ENCODE measurements around the gene ENOX1. TPM values are rescaled to one million over a fixed set of nuclear protein-coding genes. Genes with fewer than 3 reads are reported as not detected.

Gene ENOX1
- total and polyA plus RNA-seq, 2 of the 8 experiments (the other 6 are each of a cell fraction or from before 2014, with no cell fraction given): 0.23 to 0.37 TPM

DNA sequence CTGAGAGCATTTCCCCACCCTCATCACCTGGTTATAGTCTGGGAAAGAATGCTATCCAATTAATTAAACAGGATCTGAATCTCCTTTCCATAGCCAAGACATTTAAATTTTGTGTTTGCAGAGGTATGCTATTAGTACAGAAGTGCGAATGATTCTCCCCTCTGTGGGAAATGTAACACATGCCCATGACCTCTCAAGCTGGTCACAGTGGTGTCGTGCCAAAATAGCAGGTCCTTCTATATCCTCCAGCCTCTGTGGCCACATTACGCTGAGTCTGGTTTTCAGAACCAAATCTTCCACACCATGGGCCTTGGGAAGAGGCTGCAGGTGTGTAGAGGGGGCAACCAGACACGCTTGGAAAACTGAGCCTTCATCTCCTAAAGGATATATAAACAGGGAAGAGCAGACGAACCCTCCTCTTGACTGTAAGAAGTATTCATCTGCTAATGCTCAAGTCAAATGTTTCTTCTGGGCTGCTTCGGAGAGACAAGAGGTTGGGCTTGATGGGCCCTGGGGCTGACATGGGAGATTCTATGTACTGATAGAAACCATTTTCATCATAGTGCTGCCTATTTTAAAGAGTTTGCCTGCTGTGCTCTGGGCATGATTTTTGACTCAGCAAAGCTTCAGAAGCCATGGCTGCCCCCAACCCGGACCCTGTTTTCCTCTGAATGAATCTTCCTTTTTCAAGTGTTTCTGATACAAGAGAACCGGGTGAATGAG lies 565.7 kb downstream of the ENOX1 start (continued):
- TF ChIP-seq, protein P1, sequence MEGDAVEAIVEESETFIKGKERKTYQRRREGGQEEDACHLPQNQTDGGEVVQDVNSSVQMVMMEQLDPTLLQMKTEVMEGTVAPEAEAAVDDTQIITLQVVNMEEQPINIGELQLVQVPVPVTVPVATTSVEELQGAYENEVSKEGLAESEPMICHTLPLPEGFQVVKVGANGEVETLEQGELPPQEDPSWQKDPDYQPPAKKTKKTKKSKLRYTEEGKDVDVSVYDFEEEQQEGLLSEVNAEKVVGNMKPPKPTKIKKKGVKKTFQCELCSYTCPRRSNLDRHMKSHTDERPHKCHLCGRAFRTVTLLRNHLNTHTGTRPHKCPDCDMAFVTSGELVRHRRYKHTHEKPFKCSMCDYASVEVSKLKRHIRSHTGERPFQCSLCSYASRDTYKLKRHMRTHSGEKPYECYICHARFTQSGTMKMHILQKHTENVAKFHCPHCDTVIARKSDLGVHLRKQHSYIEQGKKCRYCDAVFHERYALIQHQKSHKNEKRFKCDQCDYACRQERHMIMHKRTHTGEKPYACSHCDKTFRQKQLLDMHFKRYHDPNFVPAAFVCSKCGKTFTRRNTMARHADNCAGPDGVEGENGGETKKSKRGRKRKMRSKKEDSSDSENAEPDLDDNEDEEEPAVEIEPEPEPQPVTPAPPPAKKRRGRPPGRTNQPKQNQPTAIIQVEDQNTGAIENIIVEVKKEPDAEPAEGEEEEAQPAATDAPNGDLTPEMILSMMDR (IDR thresholded peaks at IDR 0.05; ENCODE audit: control extremely low read depth in 1 of 3, insufficient read depth in 1 of 3, low read depth in 1 of 3, low read length in 3 of 3): no peak
- TF ChIP-seq POLR2AphosphoS5 (IDR thresholded peaks at IDR 0.05; ENCODE audit: low read depth, low read length): no peak
- TF ChIP-seq BCL11A (IDR thresholded peaks at IDR 0.05; ENCODE audit: low read depth in 2 of 2, low read length in 2 of 2): no peak
- TF ChIP-seq, protein P2, sequence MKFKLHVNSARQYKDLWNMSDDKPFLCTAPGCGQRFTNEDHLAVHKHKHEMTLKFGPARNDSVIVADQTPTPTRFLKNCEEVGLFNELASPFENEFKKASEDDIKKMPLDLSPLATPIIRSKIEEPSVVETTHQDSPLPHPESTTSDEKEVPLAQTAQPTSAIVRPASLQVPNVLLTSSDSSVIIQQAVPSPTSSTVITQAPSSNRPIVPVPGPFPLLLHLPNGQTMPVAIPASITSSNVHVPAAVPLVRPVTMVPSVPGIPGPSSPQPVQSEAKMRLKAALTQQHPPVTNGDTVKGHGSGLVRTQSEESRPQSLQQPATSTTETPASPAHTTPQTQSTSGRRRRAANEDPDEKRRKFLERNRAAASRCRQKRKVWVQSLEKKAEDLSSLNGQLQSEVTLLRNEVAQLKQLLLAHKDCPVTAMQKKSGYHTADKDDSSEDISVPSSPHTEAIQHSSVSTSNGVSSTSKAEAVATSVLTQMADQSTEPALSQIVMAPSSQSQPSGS (IDR thresholded peaks at IDR 0.05; ENCODE audit: low read length): no peak
- TF ChIP-seq HDAC2 (IDR thresholded peaks at IDR 0.05; ENCODE audit: borderline replicate concordance in 1 of 2, low read depth in 2 of 2, low read length in 2 of 2): no peak
- TF ChIP-seq RBBP5 (IDR thresholded peaks at IDR 0.05; ENCODE audit: borderline replicate concordance, low read depth, low read length): no peak
- TF ChIP-seq KDM1A (IDR thresholded peaks at IDR 0.05; ENCODE audit: borderline replicate concordance, low read length): no peak
- TF ChIP-seq CBX5 (IDR thresholded peaks at IDR 0.05; ENCODE audit: low read depth, low read length): no peak
- no peak for TF ChIP-seq GTF2F1 (IDR thresholded peaks at IDR 0.05; ENCODE audit: borderline replicate concordance, low read depth, low read length)
- no peak for TF ChIP-seq EZH2 (IDR thresholded peaks at IDR 0.05; ENCODE audit: low read depth, low read length, severe bottlenecking)
- TF ChIP-seq KDM4A (IDR thresholded peaks at IDR 0.05; ENCODE audit: low read depth, low read length, severe bottlenecking): no peak

Measured in H1 (cell line).